ENCODE measurements around the gene TBCA. TPM values are rescaled to one million over a fixed set of nuclear protein-coding genes. Genes with fewer than 3 reads are reported as not detected.

TBCA gene
- total and polyA plus RNA-seq, 2 of the 13 experiments (the other 11 are each of a cell fraction or from before 2014, with no cell fraction given): 93.8 to 309 TPM

- TF ChIP-seq ARID5B (CRISPR knock-in tag; IDR thresholded peaks at IDR 0.05) (no peak), ZNF746 (CRISPR knock-in tag; IDR thresholded peaks at IDR 0.05) (no peak), MXI1 (IDR thresholded peaks at IDR 0.05; ENCODE audit: borderline replicate concordance, low read depth, low read length) (no peak), ELF1 (CRISPR knock-in tag; IDR thresholded peaks at IDR 0.05) (no peak), ZNF768 (CRISPR knock-in tag; IDR thresholded peaks at IDR 0.05) (no peak), RFX5 (IDR thresholded peaks at IDR 0.05; ENCODE audit: low read depth, low read length) (no peak), HMGXB4 (CRISPR knock-in tag; IDR thresholded peaks at IDR 0.05; ENCODE audit: borderline replicate concordance in 1 of 2, low read depth in 1 of 2) (no peak), FOXA3 (CRISPR knock-in tag; IDR thresholded peaks at IDR 0.05) (no peak), NR3C1 (CRISPR knock-in tag; IDR thresholded peaks at IDR 0.05) (no peak)
Measured at GRCh38 chr5:77733130-77733529, 43.0 kb downstream of the TBCA start (continued).

All from HepG2 (cell line).